Loucy (cell line): ENCODE data around the gene CCDC83.
"Not testable (repeated sequence)": the region's sequence is repeated elsewhere in the genome, so short reads cannot be mapped to it uniquely, and the experiment has no call there.

ENCODE experiments used
- CTCF ChIP-seq: fragments of 200-600 bp; sonication (generic); conservative IDR thresholded peaks from 2 replicates; pipeline ENCODE4 v1.5.1; 2014; ENCODE audit warnings: mild to moderate bottlenecking, antibody characterized with exemption, low read length
- EZH2phosphoT487 ChIP-seq: fragments of 200-600 bp; IDR thresholded peaks from 2 replicates; pipeline ENCODE4 v1.6.1; 2018; ENCODE audit warnings: antibody characterized with exemption, mild to moderate bottlenecking, moderate library complexity, borderline replicate concordance

- not testable (repeated sequence) for TF ChIP-seq CTCF, EZH2phosphoT487
Observed at GRCh38 chr11:85926653-85927214, 71.6 kb downstream of the CCDC83 start.
